Hepatocyte (in vitro differentiated cells): ENCODE measurements around the gene DPM1.

ENCODE experiments used
- CTCF ChIP-seq: fragments of 200-600 bp; sonication (generic); IDR thresholded peaks from 2 replicates; pipeline ENCODE4 v1.5.1; 2016; ENCODE audit warnings: antibody characterized with exemption, mild to moderate bottlenecking; ENCODE audit not compliant: poor library complexity
- EZH2phosphoT487 ChIP-seq: fragments of 200-600 bp; sonication (generic); IDR thresholded peaks from one replicate; pipeline ENCODE4 v1.6.1; 2018; ENCODE audit warnings: antibody characterized with exemption, mild to moderate bottlenecking, low read depth, moderate library complexity; ENCODE audit not compliant: unreplicated experiment, severe bottlenecking

DNA sequence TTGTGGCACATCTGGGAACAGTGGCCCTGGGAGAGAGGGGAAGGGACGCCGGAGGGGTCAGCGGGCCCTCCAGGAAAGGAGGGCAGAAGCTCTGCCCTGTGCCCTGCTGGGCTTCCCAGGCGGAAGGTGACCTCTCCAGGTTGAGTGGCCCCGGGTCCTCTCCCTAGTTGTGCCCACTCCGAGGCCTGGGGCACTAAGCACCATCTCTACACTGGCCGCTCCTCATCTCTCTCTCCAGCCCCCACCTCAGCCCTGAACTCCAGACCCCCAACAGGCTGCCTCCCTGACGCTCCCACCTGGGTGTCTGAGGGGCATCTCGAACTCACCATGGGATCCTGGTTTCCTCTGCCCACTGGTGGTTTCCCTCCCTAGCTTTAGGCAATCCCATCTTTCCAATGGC, 46.4 kb upstream of the DPM1 start:
- no peak for TF ChIP-seq CTCF
- no peak for TF ChIP-seq EZH2phosphoT487
